Measurements from ENCODE around the gene DYNC1LI2. TPM values are rescaled to one million over a fixed set of nuclear protein-coding genes. Genes with fewer than 3 reads are reported as not detected.
A peak's percentile ranks its signal among the peaks of the same experiment; 100 is the strongest.

Gene DYNC1LI2
- total and polyA plus RNA-seq, 9 of the 15 experiments (the other 6 are each of a cell fraction or from before 2014, with no cell fraction given), result 5.1 to 48.9 (median 38.2) TPM

GRCh38 chr16:66728804-66729203 lies 22.6 kb downstream of the DYNC1LI2 start (continued):
- no peak for TF ChIP-seq RREB1 (CRISPR knock-in tag; IDR thresholded peaks at IDR 0.05)

DNA sequence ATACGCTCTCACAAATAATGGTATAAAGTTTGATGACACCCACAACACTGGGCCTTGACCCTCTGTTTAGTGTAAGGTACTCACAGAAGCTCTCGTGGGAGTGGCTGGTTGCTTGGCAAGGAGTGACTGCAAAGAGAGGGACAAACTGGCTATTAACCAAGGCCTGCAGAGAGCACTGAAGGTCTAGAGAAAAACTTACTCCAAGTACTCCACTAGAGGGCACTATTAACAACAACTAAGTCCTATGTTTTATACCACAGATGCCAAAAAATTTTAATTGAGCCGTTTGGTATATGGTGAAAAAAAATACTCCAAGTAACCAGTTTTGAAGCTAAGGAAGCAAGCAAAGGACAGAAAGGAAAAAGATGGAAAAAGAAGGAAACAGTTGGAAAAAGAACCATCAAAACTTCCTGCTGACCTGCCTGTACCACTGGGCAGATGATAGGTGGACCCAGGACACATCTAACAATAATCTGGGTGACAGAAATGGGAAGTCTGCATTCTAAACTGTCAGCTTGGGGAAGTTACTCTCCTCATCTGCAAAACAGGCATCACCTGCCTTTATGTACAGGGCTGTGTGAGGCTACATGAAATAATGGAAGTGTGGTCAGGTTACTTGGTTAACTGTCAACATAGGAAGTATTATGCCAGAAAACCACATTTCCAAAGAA lies 23.2 kb downstream of the DYNC1LI2 start:
- in situ Hi-C loops (cut with MboI), result no loop called here
- BruUV-seq (replicated peaks), result no TSS peak
- Histone ChIP-seq H3K27ac (ENCODE audit: extremely low read depth, low read depth, low read length) (no peak overlapping the region), H3K4me3 (no peak overlapping the region), H3K9me1 (ENCODE audit: control insufficient read depth, insufficient read depth, low read length) (no peaks in the 10 kb centered on the region), H3K36me3 (ENCODE audit: control insufficient read depth, insufficient read depth, low read length) (peaks cover 93% of the 10 kb centered on the region), H3K4me1 (replicated peaks in 1 of 2; ENCODE audit: control insufficient read depth in 2 of 2, insufficient read depth in 2 of 2, low read length in 2 of 2) (no peaks in the 10 kb centered on the region), H3K4me2 (ENCODE audit: insufficient read depth, low read length) (no peak overlapping the region), H4K20me1 (replicated peaks; ENCODE audit: control insufficient read depth, insufficient read depth, low read length) (no peaks in the 10 kb centered on the region; the same call in 1 of the 2 replicates), H3K9ac (ENCODE audit: insufficient read depth in 1 of 2, low read depth in 2 of 2, low read length in 2 of 2) (no peak overlapping the region), H2AFZ (ENCODE audit: low read depth, low read length) (no peak overlapping the region), H3K79me2 (ENCODE audit: control insufficient read depth, insufficient read depth, low read length) (no peaks in the 10 kb centered on the region), H3K27me3 (ENCODE audit: control insufficient read depth in 2 of 2, insufficient read depth in 2 of 2, low read length in 2 of 2) (no peaks in the 10 kb centered on the region), H3K9me3 (replicated peaks; ENCODE audit: control insufficient read depth, insufficient read depth, low read depth, low read length) (no peaks in the 10 kb centered on the region)
- ATAC-seq (peak; percentile 92), DNase-seq (ENCODE audit: extremely low read depth in 1 of 4, low spot score in 3 of 4) (peak; percentile 47 to 66 (median 54)), FAIRE-seq (peak; percentile 23)
- intact Hi-C loops (cut with micrococcal nuclease), result loop anchor here (1.0 to 10.0 kb wide), 2 partner anchors 140 to 323 kb away; no protein-coding TSS in a partner anchor
- 44% methylated on average over 3 of the region's 3 CpGs for WGBS (ENCODE audit: insufficient coverage, low coverage, missing lambda C conversion rate)
- ChIA-PET POLR2A (interaction anchor here (1.0 to 2.5 kb wide), 2 partner anchors 9 to 16 kb away, joined by 3 to 6 read pairs; no protein-coding TSS in a partner anchor), CTCF (ENCODE audit: low intra/inter-chr PET ratio) (interaction anchor here (1.2 kb wide), 1 partner anchor 140 kb away, joined by 3 read pairs; no protein-coding TSS in a partner anchor)
- TF ChIP-seq KLF16 (IDR thresholded peaks at IDR 0.05) (0 out of 2 replicates have a peak, but pooled peaks have one; percentile 7), ZNF124 (CRISPR knock-in tag; IDR thresholded peaks at IDR 0.05) (no peak), PRPF4 (IDR thresholded peaks at IDR 0.05; ENCODE audit: insufficient read depth, low read depth, low read length, poor library complexity, severe bottlenecking) (no peak), GATA2 (CRISPR knock-in tag; IDR thresholded peaks at IDR 0.05) (no peak), CTCF (IDR thresholded peaks at IDR 0.05 in 2 of 3, conservative IDR thresholded peaks at IDR 0.05 in 1 of 3; ENCODE audit: insufficient read depth in 2 of 3, low read depth in 1 of 3, low read length in 3 of 3) (peak; percentile 63 to 73 (median 71))
- TF ChIP-seq, protein P1, sequence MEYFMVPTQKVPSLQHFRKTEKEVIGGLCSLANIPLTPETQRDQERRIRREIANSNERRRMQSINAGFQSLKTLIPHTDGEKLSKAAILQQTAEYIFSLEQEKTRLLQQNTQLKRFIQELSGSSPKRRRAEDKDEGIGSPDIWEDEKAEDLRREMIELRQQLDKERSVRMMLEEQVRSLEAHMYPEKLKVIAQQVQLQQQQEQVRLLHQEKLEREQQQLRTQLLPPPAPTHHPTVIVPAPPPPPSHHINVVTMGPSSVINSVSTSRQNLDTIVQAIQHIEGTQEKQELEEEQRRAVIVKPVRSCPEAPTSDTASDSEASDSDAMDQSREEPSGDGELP (CRISPR knock-in tag; IDR thresholded peaks at IDR 0.05; ENCODE audit: borderline replicate concordance), result no peak

Data from K562 (cell line).